Endodermal cell (in vitro differentiated cells): ENCODE measurements around the gene DGKG. TPM values are rescaled to one million over a fixed set of nuclear protein-coding genes. Genes with fewer than 3 reads are reported as not detected.

Source experiments
- DNase-seq: peaks from one replicate; pipeline ENCODE4 v3.0.0-alpha.2; 2017
- H3K27ac ChIP-seq: 2 replicates; pipeline ENCODE4 v1.5.1; 2013; ENCODE audit warnings: mild to moderate bottlenecking, low read depth, low read length, moderate library complexity
- H3K27me3 ChIP-seq: 2 replicates; pipeline ENCODE4 v1.6.1; 2013; ENCODE audit warnings: mild to moderate bottlenecking, low read length, moderate library complexity; ENCODE audit not compliant: insufficient read depth, control insufficient read depth, poor library complexity, severe bottlenecking
- H3K36me3 ChIP-seq: 2 replicates; pipeline ENCODE4 v1.7.0; 2013; ENCODE audit warnings: mild to moderate bottlenecking, low read length, moderate library complexity; ENCODE audit not compliant: control insufficient read depth, insufficient read depth
- H3K4me1 ChIP-seq: one replicate; pipeline ENCODE4 v1.7.0; 2013; ENCODE audit warnings: low read length; ENCODE audit not compliant: control insufficient read depth, insufficient read depth
- H3K4me3 ChIP-seq: 2 replicates; pipeline ENCODE4 v1.5.1; 2013; ENCODE audit warnings: mild to moderate bottlenecking, low read length, moderate library complexity
- H3K9ac ChIP-seq: 2 replicates; pipeline ENCODE4 v1.6.1; 2013; ENCODE audit warnings: mild to moderate bottlenecking, low read length, moderate library complexity; ENCODE audit not compliant: poor library complexity, severe bottlenecking; ENCODE audit errors: extremely low read depth
- H3K9me3 ChIP-seq: 2 replicates; pipeline ENCODE4 v1.6.1; 2013; ENCODE audit warnings: mild to moderate bottlenecking, low read length, moderate library complexity; ENCODE audit not compliant: control insufficient read depth
- H3K27ac Mint-ChIP-seq: 2 replicates; pipeline ENCODE4 v1.8.0; 2020; ENCODE audit warnings: mixed read lengths
- H3K27me3 Mint-ChIP-seq: 2 replicates; pipeline ENCODE4 v1.8.0; 2021; ENCODE audit warnings: mild to moderate bottlenecking, mixed read lengths; ENCODE audit not compliant: insufficient read depth
- H3K36me3 Mint-ChIP-seq: 2 replicates; pipeline ENCODE4 v1.8.0; 2020; ENCODE audit warnings: low read depth, mixed read lengths
- H3K4me1 Mint-ChIP-seq: 2 replicates; pipeline ENCODE4 v1.8.0; 2020; ENCODE audit warnings: mixed read lengths
- H3K4me3 Mint-ChIP-seq: 2 replicates; pipeline ENCODE4 v1.8.0; 2020; ENCODE audit warnings: mild to moderate bottlenecking, moderate library complexity, mixed read lengths
- H3K9me3 Mint-ChIP-seq: 2 replicates; pipeline ENCODE4 v1.8.0; 2020; ENCODE audit warnings: mild to moderate bottlenecking, mixed read lengths
- WGBS, 2 experiments: methylation state at CpG; one replicate each; pipeline versions ENCODE4 v1.1.5 to v1.1.7; 2013; ENCODE audit warnings: missing lambda C conversion rate in 2 of 2, mixed read lengths in 1 of 2; ENCODE audit not compliant: insufficient coverage in 1 of 2, insufficient read length in 1 of 2; 5-methylcytosine and 5-hydroxymethylcytosine counted together
- total RNA-seq, 2 donors: library from RNA; stranded (reverse); fragmentation: NEBNext Ultra II Directional in 1 of 2; extraction: Animal tissue kit (Norgen Biotek cat#: 25700) in 1 of 2; gene quantifications; 2 replicates in 1 of 2; 3 replicates in 1 of 2; pipeline ENCODE4 v1.2.1, GENCODE V29; 2021
- TF ChIP-seq, protein P1 (sequence below): fragments of 200-600 bp; sonication (generic); conservative IDR thresholded peaks from 2 replicates; pipeline ENCODE4 v1.5.0; 2021; ENCODE audit warnings: antibody characterized with exemption, mild to moderate bottlenecking

The DGKG gene
- total RNA-seq, 2 donors from 2014 or later = 0.86 to 1.8 TPM

DNA sequence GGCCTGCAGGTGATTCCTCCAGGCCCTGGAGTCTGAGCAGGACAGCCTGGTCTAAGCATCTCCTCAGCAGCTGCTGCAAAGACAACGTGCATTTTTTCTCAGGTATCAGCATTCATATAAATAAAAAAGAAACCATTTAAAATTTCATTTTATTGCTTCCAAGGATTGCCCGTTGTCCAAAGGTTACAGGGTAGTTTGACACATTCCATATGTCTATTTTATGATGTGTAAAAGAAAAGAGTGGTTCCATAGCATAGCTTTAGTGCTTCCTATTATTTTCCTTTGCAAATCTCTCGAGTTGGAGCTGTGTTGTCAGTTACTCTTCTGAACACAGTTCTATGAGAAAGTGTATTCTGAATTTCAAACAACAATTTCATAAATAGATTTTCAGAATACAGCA, 7.2 kb upstream of the DGKG start:
- Histone ChIP-seq H3K27me3 (peaks cover 23% of the 10 kb centered on the region), H3K27ac (no peak overlapping the region), H3K9me3 (no peaks in the 10 kb centered on the region), H3K4me1 (no peaks in the 10 kb centered on the region), H3K9ac (no peak overlapping the region), H3K4me3 (no peak overlapping the region), H3K36me3 (no peaks in the 10 kb centered on the region)
- Mint-ChIP-seq H3K9me3 (no peaks in the 10 kb centered on the region), H3K4me1 (peaks cover 16% of the 10 kb centered on the region), H3K27ac (no peak overlapping the region), H3K27me3 (peaks cover 49% of the 10 kb centered on the region), H3K4me3 (no peak overlapping the region), H3K36me3 (no peaks in the 10 kb centered on the region)
- TF ChIP-seq, protein P1, sequence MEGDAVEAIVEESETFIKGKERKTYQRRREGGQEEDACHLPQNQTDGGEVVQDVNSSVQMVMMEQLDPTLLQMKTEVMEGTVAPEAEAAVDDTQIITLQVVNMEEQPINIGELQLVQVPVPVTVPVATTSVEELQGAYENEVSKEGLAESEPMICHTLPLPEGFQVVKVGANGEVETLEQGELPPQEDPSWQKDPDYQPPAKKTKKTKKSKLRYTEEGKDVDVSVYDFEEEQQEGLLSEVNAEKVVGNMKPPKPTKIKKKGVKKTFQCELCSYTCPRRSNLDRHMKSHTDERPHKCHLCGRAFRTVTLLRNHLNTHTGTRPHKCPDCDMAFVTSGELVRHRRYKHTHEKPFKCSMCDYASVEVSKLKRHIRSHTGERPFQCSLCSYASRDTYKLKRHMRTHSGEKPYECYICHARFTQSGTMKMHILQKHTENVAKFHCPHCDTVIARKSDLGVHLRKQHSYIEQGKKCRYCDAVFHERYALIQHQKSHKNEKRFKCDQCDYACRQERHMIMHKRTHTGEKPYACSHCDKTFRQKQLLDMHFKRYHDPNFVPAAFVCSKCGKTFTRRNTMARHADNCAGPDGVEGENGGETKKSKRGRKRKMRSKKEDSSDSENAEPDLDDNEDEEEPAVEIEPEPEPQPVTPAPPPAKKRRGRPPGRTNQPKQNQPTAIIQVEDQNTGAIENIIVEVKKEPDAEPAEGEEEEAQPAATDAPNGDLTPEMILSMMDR = no peak
- 94% methylated on average over 2 to 3 of the region's 3 CpGs for WGBS, 2 experiments
- DNase-seq = no peak

DNA sequence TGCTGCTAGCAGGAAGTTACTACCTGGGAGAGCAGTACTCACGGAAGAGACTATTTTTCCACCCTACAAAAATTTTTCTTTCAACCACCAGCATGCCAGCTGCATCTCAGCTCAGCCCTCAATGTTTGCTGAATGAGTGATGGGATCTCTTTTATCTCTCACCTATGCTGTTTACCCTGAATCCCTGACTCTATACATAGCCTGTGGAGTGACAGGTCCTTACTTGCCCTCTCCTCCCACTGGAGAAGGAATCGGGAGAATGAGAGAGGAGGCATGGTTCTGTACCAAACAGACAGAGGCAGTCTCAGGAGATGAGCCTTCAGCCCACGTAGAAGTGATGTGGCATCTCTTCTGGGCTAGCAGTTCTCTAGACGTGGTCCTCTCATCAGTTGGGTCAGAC, 6.7 kb upstream of the DGKG start:
- Mint-ChIP-seq H3K27ac (no peak overlapping the region), H3K27me3 (peaks cover 52% of the 10 kb centered on the region), H3K9me3 (no peaks in the 10 kb centered on the region), H3K4me1 (peaks cover 17% of the 10 kb centered on the region), H3K4me3 (no peak overlapping the region), H3K36me3 (no peaks in the 10 kb centered on the region)
- H3K36me3 ChIP-seq = no peaks in the 10 kb centered on the region
- TF ChIP-seq, protein P1 = no peak
- peak; percentile 10 for DNase-seq
- WGBS, 2 experiments = 86 to 96% methylated on average over 2 to 4 of the region's 4 CpGs
- H3K4me1 ChIP-seq = no peaks in the 10 kb centered on the region
- H3K27ac ChIP-seq = no peak overlapping the region
- H3K4me3 ChIP-seq = no peak overlapping the region
- no peak overlapping the region for H3K9ac ChIP-seq
- H3K9me3 ChIP-seq = no peaks in the 10 kb centered on the region
- peaks cover 23% of the 10 kb centered on the region for H3K27me3 ChIP-seq

DNA sequence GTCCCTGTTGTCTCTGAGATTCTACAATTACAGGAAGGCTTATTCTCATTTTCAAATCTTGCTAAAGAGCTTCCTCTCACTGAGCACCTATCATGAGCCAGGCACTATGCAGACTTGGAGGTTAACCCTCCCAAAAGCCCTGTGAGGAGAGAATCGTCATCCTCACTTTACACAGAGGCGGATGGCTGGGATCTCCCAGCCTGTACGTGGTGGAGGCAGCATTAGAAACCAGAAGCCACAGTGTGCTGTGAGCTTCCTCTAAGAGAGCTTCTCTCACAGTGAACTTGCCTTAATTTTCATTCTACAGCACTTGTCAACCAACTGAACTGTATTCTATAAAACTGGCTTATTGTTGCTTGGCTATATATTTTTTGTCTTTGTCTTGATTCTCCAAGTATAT, 6.1 kb upstream of the DGKG start:
- Mint-ChIP-seq H3K27ac (no peak overlapping the region), H3K36me3 (no peaks in the 10 kb centered on the region), H3K4me1 (peaks cover 17% of the 10 kb centered on the region), H3K27me3 (peaks cover 52% of the 10 kb centered on the region), H3K4me3 (no peak overlapping the region), H3K9me3 (no peaks in the 10 kb centered on the region)
- no peak for DNase-seq
- H3K9me3 ChIP-seq = no peaks in the 10 kb centered on the region
- peaks cover 2% of the 10 kb centered on the region for H3K4me1 ChIP-seq
- H3K36me3 ChIP-seq = no peaks in the 10 kb centered on the region
- H3K27ac ChIP-seq = no peak overlapping the region
- 75 to 89% methylated on average over 2 to 3 of the region's 3 CpGs for WGBS, 2 experiments
- H3K27me3 ChIP-seq = peaks cover 26% of the 10 kb centered on the region
- H3K4me3 ChIP-seq = no peak overlapping the region
- H3K9ac ChIP-seq = no peak overlapping the region
- TF ChIP-seq, protein P1 = no peak
